Hematopoietic multipotent progenitor cell treated with erythropoietin and hydrocortisone succinate and interleukin-3 and kit ligand, for 8 days (in vitro differentiated cells): ENCODE results near the gene PTX4.
"Not testable (repeated sequence)": the region's sequence is repeated elsewhere in the genome, so short reads cannot be mapped to it uniquely, and the experiment has no call there.

Experiments
- DNase-seq: peaks from one replicate; pipeline ENCODE4 v3.0.0-alpha.2; 2015

Gene PTX4

DNA sequence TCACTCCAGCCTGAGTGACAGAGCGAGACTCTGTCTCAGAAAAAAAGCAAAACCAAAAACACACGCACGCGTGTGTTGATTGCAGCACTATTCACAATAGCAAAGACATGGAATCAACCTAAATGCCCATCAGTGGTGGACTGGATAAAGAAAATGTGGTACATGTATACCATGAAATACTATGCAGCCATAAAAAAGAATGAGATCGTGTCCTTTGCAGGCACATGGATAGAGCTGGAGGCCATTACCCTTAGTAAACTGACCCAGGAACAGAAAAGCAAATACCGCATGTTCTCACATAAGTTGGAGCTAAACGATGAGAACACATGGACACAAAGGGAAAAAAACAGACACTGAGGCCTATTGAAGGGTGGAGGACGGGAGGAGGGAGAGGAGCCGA lies 9.8 kb downstream of the PTX4 start:
- DNase-seq: not testable (repeated sequence)

DNA sequence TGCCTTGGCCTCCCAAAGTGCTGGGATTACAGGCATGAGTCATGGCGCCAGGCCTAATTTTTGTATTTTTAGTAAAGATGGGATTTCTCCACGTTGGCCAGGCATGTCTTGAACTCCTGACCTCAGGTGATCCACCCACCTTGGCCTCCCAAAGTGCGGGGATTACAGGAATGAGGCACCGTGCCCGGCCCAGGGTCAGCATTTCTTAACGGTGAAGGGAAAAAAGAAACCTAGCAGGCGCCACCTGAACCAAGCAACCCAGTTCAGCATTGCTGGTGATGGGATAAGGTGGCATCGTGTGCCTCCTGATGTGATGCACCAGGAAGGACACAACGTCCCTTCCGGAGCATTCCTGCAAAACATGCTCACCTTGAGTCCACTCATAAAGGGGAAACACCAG lies 11.7 kb downstream of the PTX4 start:
- no peak for DNase-seq

DNA sequence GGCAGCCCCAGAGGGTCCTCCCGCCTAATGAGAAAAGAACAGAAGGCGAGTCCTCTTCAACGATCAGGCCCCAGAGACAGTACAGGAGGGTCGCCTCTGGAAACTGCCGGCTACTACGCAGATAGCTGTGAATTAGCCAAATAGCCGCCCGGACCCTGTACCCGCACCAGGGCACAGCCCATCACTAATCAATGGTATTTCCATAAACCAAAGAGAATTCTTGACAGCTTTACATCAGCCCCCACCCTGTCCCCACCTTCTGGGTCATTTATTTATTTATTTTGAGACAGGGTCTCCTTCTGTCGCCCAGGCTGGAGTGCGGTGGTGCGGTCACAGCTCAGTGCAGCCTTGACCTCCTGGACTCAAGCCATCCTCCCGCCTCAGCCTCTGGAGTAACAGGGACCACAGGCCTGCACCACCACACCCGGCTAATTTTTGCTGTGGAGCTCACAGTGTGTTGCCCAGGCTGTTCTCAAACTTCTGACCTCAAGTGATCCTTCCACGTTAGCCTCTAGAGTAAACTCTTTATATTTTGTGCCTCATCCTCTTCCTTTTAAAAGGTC lies 13.1 kb downstream of the PTX4 start:
- DNase-seq: no peak

DNA sequence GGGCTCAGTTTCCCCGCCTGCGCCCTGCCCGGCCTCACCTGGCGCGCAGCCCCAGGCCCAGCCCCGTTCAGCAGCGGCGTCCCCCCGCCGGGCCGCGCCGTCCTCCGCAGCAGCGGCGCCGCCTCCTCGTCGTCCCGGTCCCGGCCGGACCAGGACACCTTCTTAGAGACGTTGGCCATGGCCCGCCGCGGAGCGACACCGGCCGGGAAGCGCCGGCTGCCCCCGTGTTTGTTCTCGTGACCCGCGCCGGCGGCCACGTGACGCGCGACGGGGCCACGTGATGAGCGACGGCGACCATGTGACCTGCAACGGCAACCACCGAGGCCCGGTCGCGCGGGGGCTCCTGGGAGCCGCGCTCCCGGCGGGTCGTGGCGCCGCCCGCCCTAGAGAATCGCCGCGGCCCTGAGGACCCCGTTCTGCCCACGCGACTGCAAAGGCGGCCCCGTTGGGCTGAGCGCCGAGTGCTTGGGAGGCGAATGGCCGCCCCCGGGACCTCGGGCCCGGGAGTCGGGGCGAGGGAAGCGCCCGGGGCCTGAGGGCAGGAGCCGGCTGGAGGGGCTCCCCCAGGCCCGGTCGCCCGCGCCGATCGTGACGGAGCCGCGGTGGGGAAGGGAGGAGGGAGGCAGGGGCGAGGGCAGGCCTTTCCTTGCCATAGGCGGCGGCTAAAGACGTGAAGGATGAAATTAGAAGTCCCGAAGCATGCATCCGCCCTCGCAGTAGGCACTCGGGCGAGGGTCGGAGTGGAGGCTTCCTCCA lies 13.8 kb downstream of the PTX4 start, which contains the start of gene CLCN7:
TSS of gene CLCN7 (minus strand) at position 233 of the 756 bp plus-strand sequence. CDS start at position 179, 54 bp downstream.
- peak; percentile 84 for DNase-seq

DNA sequence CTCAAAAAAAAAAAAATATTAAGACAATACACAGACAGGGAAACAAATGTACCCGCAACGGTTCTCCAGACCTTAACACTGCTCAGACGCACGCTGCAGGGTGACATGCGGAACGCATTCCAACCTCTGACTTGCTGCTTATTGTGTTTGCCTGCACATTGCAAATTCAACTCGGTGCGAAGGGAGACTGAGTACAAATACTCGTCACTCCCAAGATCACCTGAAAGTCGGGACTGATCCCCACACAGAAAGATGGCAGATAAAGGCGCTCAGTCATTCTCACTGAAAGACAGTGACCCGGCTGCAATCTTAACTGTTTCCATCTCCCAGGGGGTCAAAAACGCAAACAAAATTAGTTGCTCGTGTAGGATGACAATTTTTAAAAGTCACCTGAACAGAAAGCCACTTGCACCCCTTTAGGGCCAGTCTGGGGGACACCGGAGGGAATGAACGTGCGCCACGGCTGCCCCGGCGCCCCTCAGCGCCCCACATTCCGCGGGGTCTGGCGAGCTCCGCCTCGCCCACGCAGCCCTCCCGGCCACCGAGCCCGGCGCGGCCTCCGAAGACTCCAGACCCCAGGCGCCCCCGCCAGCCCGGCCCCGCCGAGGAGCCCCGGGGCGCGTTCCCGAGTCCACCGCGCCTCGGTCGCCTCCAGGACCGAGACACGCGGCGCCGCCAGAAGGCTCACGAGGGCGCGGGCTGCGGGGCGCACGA lies 14.5 kb downstream of the PTX4 start:
- DNase-seq: peak; percentile 38

DNA sequence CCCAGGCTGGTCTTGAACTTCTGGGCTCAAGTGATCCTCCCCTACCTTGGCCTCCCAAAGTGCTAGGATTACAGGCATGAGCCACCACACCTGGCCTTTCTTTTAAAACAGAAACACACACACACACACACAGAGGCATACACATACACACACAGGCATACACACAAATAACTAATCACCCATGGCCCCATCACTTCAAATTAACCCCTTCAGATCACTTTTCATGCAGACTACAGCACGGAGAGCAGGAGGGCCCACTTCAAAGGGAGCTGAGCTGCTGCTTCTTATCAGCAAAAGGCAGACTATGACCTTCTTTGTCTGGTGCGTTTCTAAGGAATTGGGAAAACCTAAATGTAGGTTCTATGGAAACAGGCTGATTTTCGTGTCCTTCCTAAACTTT lies 15.8 kb downstream of the PTX4 start:
- peak; percentile 76 for DNase-seq

DNA sequence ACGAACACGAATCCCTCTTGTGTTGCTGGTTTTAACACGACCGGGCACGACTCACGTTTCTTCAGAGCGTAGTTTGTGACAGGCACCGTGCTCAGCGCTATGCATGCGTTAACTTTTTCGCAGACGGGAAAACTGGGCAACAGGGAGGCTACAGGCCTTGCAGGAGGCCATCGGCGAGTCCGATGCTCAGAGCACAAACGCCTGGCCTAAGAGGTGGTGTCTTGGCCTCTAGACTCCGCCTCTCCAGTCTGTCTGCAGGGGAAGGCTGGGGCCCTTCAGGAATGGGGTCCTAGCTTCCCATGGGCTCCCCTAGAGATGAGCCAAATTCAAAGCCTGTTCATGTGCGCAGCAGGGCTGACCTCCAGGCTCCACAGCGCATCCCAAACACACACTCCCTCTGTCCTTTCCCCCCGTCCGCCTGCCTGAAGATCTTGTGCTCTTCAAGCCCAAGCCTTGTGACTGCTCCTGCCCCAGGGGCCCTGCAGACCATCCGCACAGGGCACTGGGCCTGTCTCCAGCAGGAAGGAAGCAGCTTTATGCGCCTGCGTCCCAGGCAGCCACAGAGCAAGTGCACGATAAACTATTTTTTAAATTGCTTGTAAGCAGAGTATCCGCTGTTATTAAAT lies 17.1 kb downstream of the PTX4 start:
- peak; percentile 30 for DNase-seq

DNA sequence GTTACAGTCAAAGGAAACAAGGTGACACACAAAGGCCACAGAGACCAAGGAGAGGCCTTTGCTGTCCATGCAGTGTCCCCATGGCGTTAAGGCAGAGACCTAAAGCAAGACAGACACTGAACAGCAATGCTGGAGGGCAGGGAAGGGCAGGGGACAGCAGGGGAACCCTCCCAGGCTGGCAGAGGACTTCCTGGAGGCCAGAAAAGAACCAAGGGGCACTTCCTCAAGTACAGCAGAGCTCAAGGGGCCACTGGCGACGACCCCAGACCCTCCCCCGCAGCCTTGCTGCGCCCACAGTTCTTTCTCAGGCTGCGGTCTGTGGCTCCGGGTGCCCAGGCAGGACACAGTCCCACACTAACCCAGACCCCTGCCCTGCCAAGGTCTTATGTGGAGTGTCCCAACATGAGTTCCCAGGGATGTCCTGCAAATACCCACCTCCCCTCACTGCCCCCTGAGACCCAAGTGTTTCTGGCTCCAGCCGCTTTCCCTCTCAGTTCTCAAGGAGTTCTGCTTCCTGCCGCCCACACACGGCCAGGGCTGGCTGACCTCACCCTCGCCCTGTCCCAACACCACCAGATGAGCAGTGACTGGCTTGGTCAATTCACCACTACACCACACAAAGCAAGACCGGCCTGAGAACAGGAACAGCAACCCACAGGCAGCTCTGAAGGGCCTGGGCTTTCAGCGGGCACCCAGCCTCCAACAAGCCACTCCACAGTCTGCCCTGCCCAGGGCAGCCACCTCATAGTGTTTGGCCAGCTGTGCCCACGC lies 18.1 kb downstream of the PTX4 start:
- DNase-seq: no peak

DNA sequence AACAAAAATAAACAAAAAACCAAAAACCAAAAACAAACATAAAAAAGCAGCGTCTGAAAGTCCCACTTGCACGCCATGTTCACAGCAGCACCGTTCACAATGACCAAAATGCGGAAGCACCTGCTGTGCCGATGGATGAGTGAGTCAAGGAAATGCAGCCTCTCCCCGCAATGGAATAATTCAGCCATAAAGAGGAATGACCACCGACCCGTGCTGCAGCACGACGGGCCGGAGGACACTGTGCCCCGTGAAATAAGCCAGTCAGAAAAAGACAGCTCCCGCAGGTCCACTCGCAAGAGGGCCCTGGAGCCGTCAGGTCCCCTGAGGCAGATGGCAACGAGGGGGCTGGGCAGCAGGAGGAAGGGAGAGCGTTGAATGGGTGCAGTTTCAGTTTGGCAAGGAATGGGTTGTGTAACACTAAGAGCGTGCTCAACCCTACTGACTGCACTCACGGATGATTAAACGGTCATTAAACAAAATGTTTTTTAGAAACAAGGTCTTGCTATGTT lies 19.0 kb downstream of the PTX4 start:
- no peak for DNase-seq

DNA sequence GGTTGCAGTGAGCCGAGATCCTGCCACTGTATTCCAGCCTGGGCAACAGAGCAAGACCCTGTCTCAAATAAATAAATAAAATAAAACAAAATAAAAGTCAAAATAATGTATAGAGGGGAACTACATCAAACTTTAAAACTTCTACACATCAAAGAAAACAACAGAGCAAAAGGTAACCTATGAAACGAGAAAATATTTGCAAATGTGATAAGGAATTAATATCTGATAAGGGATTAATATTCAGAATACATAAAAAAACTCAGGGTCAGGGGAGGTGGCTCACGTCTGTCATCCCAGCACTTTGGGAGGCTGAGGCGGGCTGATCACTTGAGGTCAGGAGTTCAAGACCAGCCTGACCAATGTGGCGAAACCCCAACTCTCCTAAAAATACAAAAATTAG lies 19.6 kb downstream of the PTX4 start:
- DNase-seq: not testable (repeated sequence)

DNA sequence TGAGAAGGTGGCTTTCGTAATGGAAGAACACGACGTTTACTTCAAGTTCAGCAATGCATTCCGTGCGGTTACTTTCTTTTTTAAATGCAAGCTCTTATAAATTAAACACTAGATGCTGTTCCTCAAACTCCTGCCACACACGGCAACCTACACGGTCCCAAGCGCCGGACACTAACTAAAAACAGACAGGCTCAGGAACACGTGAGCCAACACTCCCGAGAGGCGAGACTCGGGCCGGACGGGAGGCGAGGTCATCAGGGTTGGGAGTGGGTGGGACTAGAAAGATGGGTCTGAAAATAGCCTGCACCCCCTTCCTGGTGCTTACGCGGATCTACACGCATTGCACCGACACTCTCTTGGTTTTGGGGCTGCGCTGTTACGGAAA lies 20.3 kb downstream of the PTX4 start:
- no peak for DNase-seq

DNA sequence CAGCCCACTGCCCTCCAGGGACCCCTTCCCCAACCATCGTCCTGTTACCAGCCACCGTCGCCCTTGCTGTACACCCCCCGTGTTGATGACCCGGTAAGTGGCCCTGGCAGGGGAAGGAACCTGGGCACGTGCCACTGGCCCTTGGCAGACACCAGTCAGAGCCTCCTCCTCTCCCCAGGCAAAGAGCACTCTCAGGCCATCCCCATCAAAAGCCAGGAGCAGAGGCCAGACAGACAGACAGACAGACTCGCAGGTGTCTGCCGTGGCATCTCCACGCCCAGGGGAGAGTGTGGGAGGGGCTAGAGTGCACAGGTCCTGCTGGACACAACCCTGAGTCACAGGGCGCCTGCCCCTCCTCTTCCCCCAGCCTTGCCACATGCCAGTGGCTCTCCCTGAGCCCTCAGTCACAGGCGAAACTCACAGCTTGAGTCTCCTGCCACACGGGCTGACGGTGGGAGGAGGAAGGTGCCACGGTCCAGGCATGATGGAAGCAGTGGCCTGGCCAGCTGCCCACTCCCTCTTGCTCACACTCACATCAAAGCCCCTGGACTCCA lies 21.7 kb downstream of the PTX4 start:
- no peak for DNase-seq

DNA sequence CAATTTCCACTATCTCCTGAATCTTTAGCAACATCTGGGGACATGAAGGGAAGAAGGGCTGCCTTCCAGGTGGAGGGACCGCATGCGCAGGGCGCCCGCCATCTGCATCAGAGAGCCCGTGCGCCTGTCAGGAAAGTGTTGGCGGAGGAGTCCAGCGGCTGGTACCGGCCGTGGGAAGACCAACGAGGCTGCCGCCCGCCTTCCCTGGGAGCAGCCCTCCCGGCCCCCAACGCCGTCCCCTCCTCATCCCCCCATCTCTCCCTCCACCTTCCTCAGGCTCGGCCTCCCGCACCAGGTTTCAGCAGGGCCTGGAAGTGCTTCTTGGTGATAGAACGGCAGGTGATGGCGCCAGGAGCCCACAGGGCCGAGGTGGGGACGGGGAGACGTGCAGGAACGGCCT lies 22.7 kb downstream of the PTX4 start:
- no peak for DNase-seq

DNA sequence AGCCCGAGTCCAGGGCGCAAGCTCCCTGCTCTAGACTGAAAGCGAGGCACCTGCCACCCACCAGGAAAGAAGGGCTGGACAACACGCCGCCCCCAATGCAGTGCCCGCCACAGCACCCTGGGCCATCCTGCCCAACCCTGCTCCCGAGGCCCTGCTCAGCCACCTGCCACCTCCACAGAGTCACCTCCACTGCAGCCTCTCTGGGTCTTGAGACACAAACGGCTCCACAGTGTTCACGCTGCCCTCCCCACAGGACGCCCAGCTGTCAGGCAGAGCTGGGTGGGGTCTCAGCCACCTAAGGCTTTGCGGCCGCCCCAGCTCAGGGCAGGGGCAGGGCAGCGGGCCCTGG lies 23.2 kb downstream of the PTX4 start:
- DNase-seq: no peak

DNA sequence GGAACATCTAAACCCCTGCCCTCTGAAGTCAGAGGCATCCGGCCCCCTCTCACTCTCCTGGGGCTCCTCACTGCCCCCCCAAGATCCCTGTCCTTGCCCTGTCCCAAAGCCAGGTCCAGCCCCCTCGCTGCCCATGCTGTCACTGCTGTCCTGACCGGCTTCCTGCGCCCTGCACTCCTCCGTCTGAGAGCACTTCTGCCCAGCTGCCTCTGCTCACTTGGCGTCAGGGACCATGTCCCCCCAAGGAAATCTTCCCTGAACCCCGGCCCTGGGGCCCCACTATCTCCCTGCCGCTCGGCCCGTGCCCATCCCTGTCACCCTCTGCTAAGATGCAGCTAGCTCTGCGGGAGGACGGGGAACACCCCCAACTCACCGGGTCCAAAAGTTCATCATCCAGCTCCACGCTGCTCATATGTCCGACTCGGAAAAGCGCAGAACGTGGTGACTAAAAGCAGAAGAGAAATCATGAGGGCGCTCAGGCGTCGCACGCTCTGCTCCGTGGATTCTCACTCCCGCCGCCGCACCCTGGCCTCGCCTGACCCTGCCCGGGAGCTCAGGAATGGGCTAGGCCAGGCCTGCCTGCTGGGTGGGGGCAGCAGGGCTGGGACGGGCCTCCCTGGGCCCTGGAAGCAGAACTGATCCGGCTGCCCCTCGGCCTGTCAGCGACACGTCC lies 23.7 kb downstream of the PTX4 start:
- DNase-seq: no peak

DNA sequence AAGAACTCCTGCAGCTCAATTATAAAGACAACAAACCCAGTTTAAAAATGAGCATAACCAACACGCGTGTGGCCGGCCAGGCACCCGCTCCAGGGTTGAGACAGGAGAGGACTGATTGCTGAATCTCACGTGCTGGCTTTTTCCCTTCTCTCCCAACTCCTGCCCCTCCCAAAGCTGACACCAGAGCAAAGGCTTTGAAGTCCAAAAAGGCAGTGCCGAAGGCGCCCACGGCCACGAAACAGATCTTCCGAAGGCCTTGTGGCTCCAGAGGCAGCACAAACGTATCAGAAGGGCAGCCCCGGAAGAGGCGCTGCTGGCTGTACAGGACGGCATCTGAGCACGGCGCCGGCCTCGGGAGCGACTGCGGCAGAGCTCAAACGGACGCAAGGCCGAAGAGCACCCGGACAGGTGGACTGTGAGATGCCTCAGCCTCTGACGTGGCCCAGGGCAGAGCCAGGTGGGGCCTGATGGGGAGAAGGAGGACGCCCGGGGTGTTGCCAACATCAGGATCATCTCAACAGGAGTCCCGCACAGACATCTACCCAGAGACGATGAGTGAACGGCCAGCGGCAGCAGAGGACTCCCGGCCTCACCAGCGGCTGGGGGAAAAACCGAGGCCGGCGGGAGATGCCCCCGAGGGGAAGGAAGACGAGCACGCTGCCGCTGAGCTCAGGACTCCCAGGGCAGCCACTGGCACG lies 24.4 kb downstream of the PTX4 start:
- DNase-seq: no peak

DNA sequence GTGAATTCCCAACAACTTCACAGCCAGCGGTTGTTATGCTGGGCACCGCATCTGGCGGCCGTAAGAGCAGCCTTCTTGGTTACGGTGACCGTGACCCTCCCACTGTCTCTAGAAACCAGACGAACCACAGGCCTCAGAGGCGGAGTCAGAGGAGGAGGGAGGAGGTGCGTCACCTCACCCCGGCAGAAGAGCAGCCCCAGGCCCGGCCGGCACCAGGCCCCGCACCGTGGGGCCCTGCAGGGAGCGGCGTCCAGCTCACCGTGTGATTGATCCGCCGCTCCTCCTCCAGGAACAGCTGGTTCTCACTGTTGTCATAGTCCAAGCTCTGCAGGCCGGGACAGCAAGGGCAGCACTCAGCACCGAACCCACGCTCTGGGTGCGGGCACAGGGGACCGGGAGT lies 27.6 kb downstream of the PTX4 start:
- DNase-seq: no peak

DNA sequence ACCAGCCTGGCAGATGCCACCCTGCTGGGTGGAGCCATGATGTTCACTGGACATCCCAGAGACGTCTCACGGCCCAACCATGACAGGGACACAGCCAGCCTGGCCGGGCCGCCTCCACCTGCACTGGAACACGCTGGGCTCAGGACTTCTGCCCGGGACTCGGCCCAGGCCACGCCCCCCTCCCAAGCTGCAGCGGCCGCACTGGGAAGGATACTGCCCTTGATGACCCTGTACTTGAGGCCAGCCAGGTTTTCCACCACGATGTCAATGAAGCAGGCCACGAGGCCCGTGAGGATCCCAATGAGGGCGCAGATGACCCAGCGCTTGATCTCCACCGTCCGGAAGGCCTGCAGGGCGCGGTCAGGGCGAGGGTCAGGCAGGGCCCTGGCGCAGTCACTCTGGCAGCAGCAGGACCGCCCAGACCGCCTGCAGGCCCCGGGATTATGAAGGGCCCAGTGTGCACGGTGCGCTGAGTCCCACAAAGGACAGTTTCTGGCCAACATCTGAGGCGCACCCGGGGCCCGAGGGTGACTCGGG lies 28.1 kb downstream of the PTX4 start:
- DNase-seq: no peak

DNA sequence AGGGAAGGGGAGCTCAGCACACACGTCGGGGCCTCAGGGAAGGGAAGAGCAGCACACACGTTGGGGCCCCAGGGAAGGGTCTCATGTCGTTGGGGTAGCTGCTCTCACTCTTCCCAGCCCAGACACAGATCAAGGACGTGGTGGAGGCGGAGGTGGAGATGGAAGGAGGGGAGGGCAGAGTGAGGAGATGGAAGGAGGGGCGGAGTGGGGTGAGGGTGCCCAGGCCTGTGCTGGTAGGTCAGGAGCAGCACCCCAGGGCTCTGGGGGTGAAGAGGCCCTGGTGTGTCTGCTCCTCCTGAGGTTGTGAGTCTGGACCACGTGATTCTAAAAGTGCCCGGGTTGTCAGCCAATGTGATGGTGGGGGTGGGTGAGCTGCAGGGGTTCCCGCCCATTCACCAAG lies 28.8 kb downstream of the PTX4 start:
- DNase-seq: no peak

DNA sequence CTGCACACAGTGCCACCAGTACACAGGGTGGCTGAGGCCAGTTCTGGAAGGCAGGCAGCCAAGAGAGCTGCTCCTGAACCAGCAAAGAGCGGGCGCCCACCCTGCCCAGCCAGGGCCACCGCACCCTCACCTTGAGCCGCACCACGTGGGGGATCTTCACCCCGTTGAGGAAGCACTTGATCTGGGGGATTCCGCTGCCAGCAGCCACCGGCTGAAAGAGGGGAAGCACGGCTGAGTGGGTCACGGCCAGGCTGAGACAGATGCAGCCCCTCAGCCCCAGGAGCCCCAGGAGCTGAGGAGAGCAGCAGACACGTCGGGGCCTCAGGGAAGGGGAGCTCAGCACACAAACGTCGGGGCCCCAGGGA lies 29.8 kb downstream of the PTX4 start:
- DNase-seq: no peak

DNA sequence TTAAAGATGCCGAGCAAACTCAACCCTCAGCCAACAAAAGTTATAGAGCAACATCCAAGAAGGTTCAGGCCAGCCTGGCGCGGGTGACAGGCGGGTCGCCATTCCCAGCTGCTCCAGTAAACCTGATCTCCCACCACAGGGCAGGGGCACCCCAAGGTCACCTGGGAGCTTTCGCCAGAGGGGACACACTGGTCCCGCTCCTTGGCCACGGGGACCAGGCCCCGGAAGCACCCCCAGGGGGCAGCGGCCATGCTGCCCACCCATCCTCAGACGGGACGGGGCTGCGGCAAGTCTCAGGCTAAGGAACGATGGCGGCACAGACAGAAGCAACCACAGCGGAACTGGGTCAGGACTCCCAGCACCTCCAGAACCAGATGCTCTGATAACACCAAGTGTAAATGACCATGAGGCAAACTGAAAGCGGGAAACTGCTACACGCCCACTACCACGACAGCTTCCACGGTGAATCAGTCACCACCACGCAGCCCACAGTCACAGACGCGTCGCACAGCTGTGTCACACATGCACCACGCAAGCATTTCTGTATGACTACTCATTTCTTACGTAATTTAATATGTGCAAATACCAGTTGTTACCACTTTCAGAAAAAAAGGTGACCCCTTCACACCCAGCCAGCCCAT lies 30.3 kb downstream of the PTX4 start:
- no peak for DNase-seq
